Hematopoietic multipotent progenitor cell treated with erythropoietin and hydrocortisone succinate and interleukin-3 and kit ligand, for 6 days (in vitro differentiated cells): ENCODE results near the gene WLS.

Source experiments
- DNase-seq: peaks from one replicate; pipeline ENCODE4 v3.0.0-alpha.2; 2015

WLS gene

DNA sequence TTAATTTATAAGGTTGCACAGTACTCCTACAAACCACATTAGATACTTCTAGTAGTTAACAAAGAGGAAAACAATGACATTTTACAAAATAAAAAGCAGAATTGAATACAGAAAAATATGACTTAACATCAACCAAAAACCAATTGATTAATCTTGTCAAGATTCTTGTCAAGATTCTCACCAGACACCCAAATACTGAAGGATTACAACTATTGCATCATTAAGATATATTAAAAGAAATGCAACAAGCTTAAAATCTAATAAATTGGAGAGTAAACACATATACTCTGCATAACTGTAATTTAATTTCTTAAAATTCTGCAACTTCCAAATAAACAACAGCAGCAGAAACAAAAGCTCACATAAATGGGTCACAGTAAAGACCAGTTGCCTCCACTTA is 4.7 kb downstream of the WLS start:
- DNase-seq: no peak

DNA sequence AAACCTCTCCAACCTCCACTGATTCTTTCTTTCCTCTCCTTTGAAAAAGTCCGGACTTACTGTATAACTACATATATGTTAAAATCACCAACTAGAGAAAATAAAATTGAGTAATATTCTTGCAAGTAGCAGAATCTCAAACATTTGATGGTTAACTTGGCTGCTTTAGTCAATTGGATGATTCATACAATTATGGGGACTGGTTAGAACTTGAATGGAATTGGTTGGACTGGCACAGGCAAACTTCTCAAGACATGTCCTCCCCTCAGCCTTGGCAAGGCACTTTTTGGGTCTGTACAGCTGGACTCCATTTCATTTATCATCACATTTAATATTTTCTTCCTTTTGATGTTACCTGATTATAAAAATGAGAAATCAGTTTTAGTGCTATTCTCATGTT is 6.5 kb downstream of the WLS start:
- no peak for DNase-seq

DNA sequence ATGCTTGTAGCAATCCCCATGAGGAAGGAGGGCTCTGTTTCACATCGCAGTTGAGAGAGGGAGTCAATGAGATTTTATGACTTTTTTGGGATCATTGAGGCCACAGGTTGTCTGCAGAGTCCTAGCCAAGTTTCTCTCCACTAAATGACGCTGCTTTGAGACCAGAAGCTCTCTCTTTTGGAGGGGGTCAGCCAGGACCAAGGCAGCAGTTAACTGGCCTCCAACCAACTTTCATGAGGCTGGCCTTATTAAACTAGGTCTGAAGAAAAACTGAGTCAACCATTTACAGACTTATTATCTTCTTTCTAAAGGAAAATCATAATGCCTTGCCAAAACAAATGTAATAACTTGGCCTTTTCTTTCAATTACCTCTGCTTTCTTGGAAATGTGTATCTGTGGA is 8.6 kb downstream of the WLS start:
- DNase-seq: no peak

DNA sequence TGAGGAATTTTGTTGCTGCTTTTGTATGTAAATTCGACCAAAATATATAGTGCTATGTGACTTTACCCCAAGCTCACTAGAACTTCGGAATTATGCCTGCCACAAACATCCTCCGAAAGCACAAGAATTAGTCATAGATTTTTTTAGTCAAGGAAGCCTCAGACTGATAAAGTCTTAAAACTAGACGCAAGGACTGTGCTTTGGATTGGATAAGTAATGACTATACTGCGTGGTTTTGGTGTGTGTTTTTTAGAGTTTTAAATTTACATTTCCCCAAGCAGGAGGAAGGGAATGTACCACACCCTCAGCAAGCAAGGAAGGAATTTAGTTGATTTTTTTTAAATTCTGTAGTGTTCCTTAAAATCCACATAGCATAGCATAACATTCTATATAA is 10.3 kb downstream of the WLS start:
- no peak for DNase-seq

DNA sequence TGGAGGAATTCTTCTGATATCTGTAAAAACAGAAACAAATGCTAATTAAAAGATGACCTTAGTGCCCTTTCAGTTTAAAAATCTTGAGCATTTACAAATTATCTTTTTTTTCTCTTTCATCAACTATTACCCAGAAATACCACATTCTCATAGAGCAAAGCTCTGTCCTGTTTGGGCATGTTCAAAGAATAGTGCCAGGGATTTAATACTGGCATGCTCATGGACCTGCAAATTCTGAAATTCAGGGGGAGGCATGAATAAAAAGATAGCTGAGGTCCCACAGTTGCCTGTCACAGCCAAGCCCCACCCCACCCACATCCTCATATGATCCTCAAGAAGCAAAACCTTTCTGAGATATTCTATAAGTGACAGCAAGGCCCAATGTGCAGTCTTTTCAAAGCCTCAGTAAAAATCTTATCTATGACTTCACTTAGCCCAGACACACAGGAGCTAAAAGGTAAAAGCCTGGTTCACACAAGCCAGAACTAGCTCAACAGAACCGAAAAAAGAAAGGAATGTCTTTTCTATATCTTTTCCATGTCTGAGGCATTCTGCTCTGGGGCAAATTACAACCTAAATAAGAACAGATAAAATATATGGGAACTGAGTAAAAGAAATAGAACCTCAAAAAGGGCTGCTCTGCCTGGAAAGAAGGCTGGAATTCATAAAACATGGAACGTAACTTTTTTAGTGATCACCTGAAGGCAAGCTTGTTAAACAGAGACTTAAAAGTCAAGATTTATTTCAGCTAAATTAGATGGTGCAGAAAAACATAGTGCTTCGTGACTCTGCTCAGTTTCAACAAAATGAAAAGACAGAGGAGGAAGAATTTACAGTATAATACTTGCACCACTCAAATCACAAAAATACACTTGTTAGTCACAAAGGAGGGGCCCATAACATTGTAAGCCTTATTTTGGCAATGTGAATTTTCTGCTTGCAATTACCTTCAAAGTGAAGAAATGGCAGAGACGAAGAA is 11.0 kb downstream of the WLS start:
- DNase-seq: no peak

DNA sequence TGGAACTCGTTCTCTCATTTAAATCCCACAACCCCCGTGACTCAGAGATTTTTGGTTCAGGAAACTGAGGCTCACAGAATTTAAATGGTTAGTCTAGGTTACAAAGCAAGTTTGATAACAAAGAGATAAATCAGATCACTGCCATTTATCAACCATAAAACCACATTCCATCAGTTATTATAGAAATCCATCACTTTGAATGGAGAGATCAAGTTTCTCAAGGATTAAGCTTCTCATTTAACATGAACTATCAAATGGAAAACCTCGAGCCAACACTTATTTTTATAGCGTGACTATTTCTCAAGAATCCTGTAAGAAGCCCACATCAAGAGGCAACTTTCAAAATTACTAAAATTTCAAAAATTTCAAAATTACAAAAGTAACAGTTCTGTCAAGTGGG is 11.9 kb downstream of the WLS start:
- no peak for DNase-seq

DNA sequence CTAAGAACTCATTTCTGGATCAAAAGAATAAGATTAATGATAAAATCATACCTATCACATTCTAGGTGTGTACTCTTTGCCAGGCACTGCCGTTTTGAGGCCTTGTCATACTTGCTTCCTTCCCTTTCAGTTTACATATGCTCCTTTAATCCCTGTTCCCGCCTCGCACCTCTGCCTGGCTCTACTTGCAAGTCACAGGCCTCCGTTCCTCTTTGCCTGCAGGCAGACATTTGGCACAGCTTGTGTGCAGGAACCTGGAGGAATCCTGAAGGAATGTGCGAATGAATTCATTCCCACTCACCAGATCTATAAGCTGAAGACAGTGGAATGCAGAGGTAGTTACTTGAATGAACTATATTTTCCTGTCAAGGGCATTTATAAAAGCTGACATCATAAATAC is 13.8 kb downstream of the WLS start:
- DNase-seq: no peak

DNA sequence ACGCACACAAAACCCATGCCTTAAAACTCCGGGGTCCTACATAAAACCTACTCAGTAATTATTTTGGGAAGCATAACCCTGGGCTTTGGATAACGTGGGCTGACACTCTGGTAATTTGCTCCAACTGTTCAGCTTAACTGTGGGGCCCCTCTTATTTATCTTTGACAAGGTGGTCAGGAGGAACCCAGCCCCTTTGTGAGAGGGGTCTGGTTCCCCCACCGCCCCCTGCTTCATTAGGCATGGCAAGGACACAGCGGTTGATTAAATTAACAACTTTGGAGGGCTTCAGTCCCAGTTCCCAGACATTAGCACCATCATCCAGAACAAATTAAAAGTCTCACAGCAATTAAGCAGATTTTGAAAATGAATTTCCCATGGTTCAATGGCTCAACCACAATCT is 14.7 kb downstream of the WLS start:
- DNase-seq: no peak

DNA sequence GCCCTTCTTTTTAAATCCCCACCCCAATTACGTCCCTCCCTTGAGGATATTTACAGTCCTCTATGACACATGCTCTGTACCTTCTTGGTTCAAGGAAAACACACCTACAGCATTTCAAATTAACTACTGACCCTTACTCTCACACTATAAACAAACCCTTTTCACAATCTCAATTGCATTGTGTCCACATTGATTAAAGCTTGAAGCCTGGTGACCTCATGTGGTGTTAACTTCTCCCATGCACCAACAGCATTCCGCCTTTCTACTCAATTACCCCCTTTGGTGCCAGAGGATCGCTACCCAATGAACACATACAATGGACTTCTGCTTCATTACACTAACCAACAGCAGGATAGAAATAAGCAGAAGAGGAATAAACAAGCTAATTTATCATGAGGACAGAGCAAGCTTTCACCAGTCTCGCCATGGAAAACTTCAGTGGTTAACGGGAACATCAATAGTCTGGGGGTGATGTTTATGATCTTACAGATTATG is 15.2 kb downstream of the WLS start:
- DNase-seq: no peak

DNA sequence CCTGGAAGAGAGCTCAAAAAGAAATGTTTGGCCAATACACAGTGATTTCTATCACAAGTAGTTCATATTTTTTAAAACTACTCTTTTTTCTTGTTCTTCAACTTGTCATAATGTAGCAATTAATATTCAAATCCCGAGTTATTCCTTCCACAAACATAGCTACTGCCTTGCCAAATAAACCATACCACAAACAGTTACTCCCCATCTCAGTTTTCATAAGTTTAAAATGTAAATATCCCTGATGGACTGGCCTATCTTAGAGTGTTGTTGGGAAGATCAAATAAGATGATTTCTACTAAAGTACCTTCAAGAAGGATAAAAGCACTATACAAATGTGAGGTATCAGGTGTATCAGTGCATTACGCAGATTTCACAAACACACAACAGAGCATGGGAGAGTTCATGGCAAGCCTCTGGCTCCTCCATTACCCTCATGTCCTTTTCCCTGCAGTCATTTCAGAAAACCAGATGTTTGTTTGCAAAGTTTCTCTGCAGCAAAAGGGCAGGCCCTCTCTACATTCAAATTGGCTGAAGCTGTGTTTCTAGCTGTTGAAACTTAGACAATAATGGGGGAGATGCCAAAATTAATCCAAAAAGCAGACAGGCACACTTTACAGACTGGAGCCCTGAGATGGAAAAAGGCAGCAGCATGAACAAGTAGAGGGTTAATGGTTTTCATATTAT is 16.1 kb downstream of the WLS start:
- no peak for DNase-seq

DNA sequence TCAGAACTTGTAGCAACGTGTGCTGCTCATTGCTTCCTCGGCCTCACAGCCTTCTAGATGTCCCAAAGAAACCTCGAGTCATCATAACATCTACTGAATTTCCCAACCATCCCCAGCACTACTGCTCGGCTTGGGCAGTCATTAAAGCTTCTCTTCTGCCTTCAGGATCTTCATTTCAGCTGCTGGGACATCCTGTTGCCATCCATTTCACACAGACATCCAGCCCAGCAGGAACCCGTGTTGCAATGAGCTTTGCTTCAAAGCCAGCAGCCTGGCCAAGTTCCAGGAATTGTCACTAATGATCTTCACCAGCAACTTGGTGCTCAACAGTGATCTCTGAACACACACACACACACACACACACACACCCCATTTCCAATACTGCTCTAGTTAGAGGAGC is 18.5 kb downstream of the WLS start:
- peak; percentile 26 for DNase-seq

DNA sequence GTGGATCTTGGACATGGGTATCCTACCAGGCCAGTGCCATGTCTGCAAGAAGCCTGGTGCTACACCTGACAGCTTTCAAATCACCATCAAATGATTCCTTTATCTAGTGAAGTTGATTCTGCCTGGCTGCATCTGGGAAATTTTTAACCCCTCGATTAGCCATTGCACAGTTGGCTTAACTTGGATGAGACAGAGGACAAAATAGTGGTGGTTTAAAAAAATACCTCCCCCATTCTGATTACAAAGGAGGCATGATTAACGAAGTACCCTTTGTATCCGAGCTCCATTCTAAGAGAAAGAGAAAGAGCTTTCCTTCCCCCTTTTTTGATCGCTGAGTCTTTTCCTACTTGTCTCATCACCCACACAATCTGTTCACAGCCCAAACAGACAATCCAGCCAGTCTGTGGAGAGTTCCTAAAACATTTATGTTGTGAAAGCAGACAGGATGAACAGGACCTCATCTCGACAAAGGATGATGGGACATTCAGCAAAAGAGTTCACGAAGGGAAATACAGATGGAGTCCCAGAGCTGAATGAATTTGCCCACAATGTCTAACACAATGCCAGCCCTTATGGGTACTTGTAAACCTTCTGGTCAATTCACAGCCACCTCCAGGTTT is 20.5 kb downstream of the WLS start:
- no peak for DNase-seq

DNA sequence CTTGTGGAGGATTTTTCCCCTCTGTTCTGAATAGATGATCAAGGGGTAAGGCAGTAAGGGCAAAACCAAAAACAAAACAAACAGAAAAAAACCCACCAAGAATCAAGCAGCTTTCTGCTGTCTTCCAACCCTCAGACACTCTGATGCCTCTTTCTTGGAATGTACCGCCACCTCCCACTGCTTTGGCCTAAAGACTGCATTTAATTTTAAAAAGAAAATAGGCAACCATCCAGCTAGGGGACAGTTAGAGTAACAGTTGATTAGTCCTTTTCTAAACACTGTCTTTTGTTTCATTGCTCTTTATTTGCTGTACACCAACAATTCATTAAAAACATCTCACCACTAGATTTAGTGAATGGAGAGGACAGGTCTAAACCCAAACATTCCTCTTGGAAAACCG is 21.5 kb downstream of the WLS start:
- DNase-seq: no peak

DNA sequence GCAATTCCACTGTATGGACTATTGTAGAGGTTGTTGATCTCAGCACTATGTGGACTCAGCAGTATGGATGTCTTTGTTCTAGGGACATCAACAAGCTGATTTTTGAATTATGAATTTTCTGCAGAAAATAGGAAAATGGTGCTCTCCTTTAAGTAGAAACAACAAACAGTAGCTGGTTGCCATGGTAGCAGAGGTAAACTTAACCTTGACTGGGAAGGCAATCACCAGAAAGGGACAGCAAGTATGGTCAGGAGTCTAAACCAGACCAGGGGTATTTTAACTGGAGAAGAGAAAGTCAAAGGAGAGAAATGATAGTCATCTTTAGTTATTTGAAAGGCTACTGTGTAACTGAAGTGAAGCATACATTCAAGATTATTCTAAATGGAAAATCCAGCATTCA is 22.3 kb downstream of the WLS start:
- no peak for DNase-seq

DNA sequence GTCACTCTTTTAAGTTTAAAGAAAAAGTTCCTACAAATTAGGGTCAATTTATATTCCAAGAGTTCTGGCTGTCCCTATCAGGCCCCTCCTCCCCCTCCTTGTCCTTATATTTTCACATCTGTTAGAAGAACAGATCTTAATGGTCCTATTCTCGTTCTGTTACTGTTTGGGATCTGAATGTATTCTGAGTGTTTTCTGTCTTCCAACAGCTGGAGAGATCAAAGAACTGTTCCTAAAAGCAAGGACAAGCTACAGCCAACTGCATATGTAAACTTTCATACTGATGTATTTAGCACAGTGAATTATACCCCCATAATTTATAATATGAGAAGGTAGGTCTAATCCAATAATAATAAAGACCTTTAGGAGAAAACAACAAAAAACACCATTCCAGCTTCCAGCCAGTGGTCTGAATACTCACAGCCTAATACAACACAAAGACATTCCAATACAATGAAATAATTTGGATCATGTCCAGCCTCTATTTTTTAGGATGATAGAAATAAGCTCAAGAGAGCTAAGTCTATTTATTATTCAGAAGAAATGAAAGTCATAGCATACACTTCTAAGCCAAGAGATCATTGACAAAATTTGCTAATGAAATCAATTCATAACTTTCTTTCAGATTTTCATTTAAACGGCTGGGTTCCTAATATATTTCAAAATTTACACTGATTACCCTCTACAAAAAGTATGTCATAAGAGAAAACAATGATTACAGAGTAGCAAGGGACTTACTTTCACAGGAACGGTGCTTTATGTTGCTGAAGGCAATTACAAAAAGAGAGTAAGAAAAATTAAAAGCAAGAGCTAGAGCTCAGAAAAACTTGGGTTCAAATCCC is 25.3 kb downstream of the WLS start:
- no peak for DNase-seq

DNA sequence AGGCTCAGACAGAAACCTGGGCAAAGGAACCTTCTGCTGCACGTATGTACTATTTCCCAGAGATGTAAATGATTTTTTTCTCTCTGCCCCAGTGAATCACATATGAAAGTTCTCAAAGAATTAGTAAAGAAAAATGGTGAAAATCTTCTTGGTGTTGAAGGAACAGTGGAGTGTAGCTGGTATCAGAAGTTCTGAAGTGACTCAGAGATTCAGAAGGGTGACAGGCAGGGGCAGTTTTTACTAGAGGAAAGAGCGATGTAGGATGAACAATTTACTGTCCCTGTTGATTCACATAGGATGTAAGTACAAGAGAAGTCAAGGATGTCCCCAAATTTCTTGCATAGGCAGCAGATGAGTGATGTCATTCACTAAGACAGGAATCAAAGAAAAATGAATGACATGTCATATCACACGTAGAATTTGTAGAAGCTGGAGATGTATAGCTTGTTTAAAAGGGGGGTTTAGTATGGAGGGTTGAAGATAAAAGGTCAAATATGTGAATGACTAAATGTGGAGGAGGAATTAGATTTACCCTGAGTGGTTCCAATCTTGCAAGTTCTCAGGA is 26.4 kb downstream of the WLS start:
- DNase-seq: no peak

DNA sequence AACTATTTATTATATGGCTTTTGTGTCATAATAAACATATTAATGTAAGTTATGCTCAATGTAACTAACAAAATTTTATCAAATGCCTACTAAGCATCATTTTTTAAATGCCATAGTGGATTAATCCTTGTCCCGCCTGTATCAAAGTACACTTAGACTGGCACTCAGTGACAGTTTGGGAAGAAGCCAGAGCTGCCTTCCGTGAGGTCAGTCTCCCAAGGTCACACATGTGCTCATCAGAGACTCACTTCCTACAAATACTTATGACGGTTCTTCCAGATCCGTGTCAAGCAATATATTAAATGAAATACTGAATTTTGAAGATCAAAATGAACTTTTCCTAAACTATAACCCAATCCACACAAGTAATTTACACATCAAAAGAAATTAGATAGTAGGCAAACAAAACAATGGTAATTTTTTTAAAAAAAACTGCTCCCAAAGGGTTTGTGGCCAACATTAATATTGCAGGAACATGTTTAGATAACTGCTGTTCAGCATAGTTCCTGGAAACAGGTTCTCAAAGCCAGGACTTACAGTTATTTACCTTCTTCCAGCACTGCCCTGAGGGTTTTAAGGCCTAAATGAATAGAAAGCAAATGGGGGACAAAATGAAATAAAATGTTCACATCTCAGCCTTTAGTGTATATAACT is 27.2 kb downstream of the WLS start:
- DNase-seq: no peak

DNA sequence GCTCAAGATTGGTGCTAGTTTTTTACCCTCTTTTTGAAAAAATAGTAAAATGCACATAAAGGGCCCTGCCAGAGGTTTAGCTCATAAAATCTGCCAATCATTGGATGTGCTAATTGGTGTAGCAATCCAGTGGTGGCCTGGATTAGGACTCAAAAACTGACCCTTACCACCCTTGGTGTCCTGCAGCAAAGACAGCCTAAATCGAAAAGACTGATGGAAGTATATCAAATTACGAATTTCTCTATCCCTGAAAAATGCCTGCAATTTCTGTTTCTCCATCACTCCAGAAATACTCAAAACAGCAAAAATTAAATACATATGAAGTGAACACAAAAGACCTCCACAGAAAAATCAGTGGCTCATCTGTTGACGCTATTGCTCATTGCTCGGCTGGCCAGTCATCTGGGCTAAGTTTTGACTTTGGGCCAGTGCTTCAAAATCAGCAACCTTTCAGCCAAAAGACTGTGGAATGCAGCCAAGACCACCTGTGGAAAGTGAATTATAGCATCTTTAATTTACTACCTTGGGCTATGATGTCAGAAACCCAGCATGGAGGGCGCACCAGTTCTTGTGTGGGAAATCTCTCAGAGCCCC is 30.0 kb downstream of the WLS start:
- no peak for DNase-seq

DNA sequence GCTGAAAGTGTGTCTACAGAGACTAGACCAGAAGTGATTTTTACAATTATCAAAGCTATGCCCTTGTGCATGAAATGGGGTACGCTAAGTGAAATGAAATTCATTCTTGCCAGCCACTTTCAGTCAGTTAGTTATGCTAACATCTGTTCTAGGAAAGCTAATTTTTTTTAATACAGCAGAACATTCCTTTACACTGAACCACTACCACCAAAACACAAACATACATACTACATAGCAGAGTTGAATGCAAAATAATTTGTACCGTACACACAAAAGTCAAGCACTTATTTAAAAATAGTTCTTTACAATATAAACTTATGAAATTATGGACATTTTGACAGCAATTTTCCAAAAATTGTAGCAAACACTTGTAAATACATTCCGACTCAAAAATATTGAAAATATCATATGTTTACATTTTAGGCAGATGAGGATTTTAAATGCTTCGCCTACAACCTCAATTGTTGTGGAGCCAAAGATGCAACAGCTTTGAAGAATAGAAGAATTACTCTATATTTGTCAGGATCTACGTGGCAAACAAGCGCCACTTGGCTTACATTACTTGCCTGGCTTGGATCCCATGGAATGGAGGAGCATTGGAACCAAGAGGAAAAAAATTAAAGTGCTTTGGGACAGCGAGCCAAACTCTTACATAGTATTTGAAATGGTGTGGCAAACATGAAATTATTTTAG is 30.6 kb downstream of the WLS start:
- no peak for DNase-seq

DNA sequence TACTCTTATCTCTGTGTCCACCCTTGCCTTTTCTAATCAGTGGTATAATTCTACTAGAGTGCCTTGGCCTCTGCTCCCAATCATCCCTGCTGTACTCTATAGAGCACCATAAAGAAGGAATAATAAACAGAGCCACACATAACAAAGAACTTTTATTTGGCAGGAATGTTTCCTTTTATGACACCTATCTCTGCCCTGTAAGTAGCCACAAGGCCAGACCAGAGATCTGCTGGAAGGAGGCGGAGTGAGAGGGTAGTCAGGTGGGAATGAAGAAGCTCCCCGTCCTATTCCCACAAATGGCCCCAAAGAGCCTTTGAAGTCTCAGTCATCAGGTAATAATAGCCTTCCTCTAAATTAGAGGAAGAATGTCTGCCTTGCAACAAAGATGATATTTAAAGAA is 32.7 kb downstream of the WLS start:
- DNase-seq: no peak

DNA sequence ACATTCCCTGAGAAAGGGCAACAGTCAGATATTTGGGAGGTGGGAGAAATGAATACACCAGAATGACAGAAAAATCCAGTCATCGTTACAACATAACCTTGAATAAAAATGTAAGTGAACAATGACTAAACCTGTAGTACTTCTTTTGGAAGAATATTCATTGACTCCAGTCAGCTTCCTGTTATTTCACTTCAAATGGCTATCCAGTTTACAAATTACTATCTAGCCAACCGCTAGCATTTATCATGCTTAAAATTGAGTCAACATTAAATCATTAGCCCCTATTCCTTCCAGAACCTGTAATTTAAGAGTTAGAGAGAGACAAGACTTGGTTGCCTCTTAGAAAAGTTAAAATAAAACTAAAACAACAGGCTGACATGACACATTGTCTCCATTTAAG is 33.6 kb downstream of the WLS start:
- no peak for DNase-seq
